HEK293 (cell line): ENCODE results near the gene KCNE1.
A peak's percentile ranks its signal among the peaks of the same experiment; 100 is the strongest.

Experiments used
- CTCF ChIA-PET: fragments of 350-600 bp; formaldehyde crosslinking; extraction: SDS; loops from one replicate; lab custom pipeline; 2021; ENCODE audit warnings: antibody characterized with exemption; lab: Yijun Ruan, JAX
- POLR2A ChIA-PET: fragments of 300-600 bp; formaldehyde crosslinking; extraction: SDS; loops from one replicate; lab custom pipeline; 2020; ENCODE audit warnings: antibody characterized with exemption, inconsistent platforms; lab: Yijun Ruan, JAX
- H3K27ac ChIP-seq: fragments of 200-500 bp; sonication (Bioruptor generic); 2 replicates; pipeline ENCODE4 v1.5.1; 2014; ENCODE audit warnings: low read depth, low read length, control low read depth, inconsistent platforms; ENCODE audit errors: extremely low read depth
- H3K36me3 ChIP-seq, 2 experiments: fragments of 200-500 bp in 1 of 2; sonication (Bioruptor generic) in 1 of 2; 1 replicate in 1 of 2; 2 replicates in 1 of 2; pipeline ENCODE4 v1.5.1; 2014 to 2017; ENCODE audit warnings: inconsistent platforms in 2 of 2, low read length in 2 of 2; ENCODE audit not compliant: control insufficient read depth in 2 of 2, insufficient read depth in 1 of 2
- H3K4me1 ChIP-seq: fragments of 200-500 bp; sonication (Bioruptor generic); 2 replicates; pipeline ENCODE4 v1.5.1; 2014; ENCODE audit warnings: mild to moderate bottlenecking, low read length, inconsistent platforms; ENCODE audit not compliant: control insufficient read depth, insufficient read depth
- H3K4me3 ChIP-seq: 2 replicates; pipeline ENCODE4 v1.5.1; 2011; ENCODE audit warnings: low read depth, mild to moderate bottlenecking, control low read depth, low read length, moderate library complexity
- H3K9me3 ChIP-seq: fragments of 200-500 bp; sonication (Bioruptor generic); 2 replicates; pipeline ENCODE4 v1.5.1; 2014; ENCODE audit warnings: low read depth, low read length, inconsistent platforms; ENCODE audit not compliant: control insufficient read depth, insufficient read depth
- ATF2 ChIP-seq: fragments of 450-650 bp; formaldehyde crosslinking; IDR thresholded peaks from 2 replicates; pipeline ENCODE4 v1.5.1; 2016; ENCODE audit warnings: missing biosample characterization, missing genetic modification characterization, low read depth
- KLF16 ChIP-seq: fragments of 450-650 bp; formaldehyde crosslinking; IDR thresholded peaks from 2 replicates; pipeline ENCODE4 v1.5.1; 2017; ENCODE audit warnings: missing biosample characterization, missing genetic modification characterization
- MZF1 ChIP-seq: fragments of 450-650 bp; formaldehyde crosslinking; IDR thresholded peaks from 2 replicates; pipeline ENCODE4 v1.5.1; 2017; ENCODE audit warnings: missing biosample characterization, missing genetic modification characterization, borderline replicate concordance
- PBX3 ChIP-seq: sonication (generic); formaldehyde crosslinking; IDR thresholded peaks from 2 replicates; pipeline ENCODE4 v1.8.1; 2022; ENCODE audit warnings: mild to moderate bottlenecking, moderate library complexity, missing genetic modification reagents
- PRDM6 ChIP-seq: fragments of 450-650 bp; formaldehyde crosslinking; IDR thresholded peaks from 2 replicates; pipeline ENCODE4 v1.5.1; 2017; ENCODE audit warnings: missing biosample characterization, missing genetic modification characterization
- YY1 ChIP-seq: fragments of 450-650 bp; formaldehyde crosslinking; IDR thresholded peaks from 2 replicates; pipeline ENCODE4 v1.5.1; 2018; ENCODE audit warnings: missing biosample characterization, missing genetic modification characterization
- ZBTB49 ChIP-seq: fragments of 450-650 bp; formaldehyde crosslinking; IDR thresholded peaks from 2 replicates; pipeline ENCODE4 v1.5.1; 2016; ENCODE audit warnings: missing biosample characterization, missing genetic modification characterization, low read depth
- ZIC2 ChIP-seq: fragments of 450-650 bp; formaldehyde crosslinking; IDR thresholded peaks from 2 replicates; pipeline ENCODE4 v1.5.1; 2016; ENCODE audit warnings: missing biosample characterization, missing genetic modification characterization
- ZNF174 ChIP-seq: fragments of 450-650 bp; formaldehyde crosslinking; IDR thresholded peaks from 2 replicates; pipeline ENCODE4 v1.5.0; 2017; ENCODE audit warnings: missing biosample characterization, mild to moderate bottlenecking, missing genetic modification characterization
- ZNF184 ChIP-seq: fragments of 450-650 bp; IDR thresholded peaks from 2 replicates; pipeline ENCODE4 v1.5.1; 2018; ENCODE audit warnings: missing biosample characterization, mild to moderate bottlenecking, missing genetic modification characterization
- ZNF202 ChIP-seq: fragments of 450-650 bp; formaldehyde crosslinking; IDR thresholded peaks from 2 replicates; pipeline ENCODE4 v1.5.1; 2016; ENCODE audit warnings: missing biosample characterization, missing genetic modification characterization, borderline replicate concordance
- ZNF214 ChIP-seq: fragments of 450-650 bp; formaldehyde crosslinking; IDR thresholded peaks from 2 replicates; pipeline ENCODE4 v1.5.1; 2017; ENCODE audit warnings: missing biosample characterization, mild to moderate bottlenecking, missing genetic modification characterization, borderline replicate concordance
- ZNF221 ChIP-seq: fragments of 450-650 bp; formaldehyde crosslinking; IDR thresholded peaks from 2 replicates; pipeline ENCODE4 v1.5.1; 2017; ENCODE audit warnings: missing biosample characterization, missing genetic modification characterization, borderline replicate concordance
- ZNF26 ChIP-seq: fragments of 450-650 bp; formaldehyde crosslinking; IDR thresholded peaks from 2 replicates; pipeline ENCODE4 v1.5.1; 2016; ENCODE audit warnings: missing biosample characterization, missing genetic modification characterization
- ZNF302 ChIP-seq: fragments of 450-650 bp; formaldehyde crosslinking; IDR thresholded peaks from 2 replicates; pipeline ENCODE4 v1.5.1; 2016; ENCODE audit warnings: missing biosample characterization, missing genetic modification characterization, low read depth
- ZNF311 ChIP-seq: fragments of 450-650 bp; formaldehyde crosslinking; IDR thresholded peaks from 2 replicates; pipeline ENCODE4 v1.5.1; 2017; ENCODE audit warnings: missing biosample characterization, missing genetic modification characterization, borderline replicate concordance
- ZNF324 ChIP-seq: fragments of 450-650 bp; formaldehyde crosslinking; IDR thresholded peaks from 2 replicates; pipeline ENCODE4 v1.5.1; 2016; ENCODE audit warnings: missing biosample characterization, missing genetic modification characterization
- ZNF398 ChIP-seq: fragments of 450-650 bp; formaldehyde crosslinking; IDR thresholded peaks from 2 replicates; pipeline ENCODE4 v1.5.1; 2017; ENCODE audit warnings: missing biosample characterization, missing genetic modification characterization
- ZNF473 ChIP-seq: fragments of 450-650 bp; formaldehyde crosslinking; IDR thresholded peaks from 2 replicates; pipeline ENCODE4 v1.5.1; 2017; ENCODE audit warnings: missing biosample characterization, missing genetic modification characterization
- ZNF561 ChIP-seq: fragments of 450-650 bp; IDR thresholded peaks from 2 replicates; pipeline ENCODE4 v1.5.1; 2018; ENCODE audit warnings: missing biosample characterization, missing genetic modification characterization, borderline replicate concordance
- ZNF571 ChIP-seq: fragments of 450-650 bp; formaldehyde crosslinking; IDR thresholded peaks from 2 replicates; pipeline ENCODE4 v1.5.0; 2017; ENCODE audit warnings: missing biosample characterization, missing genetic modification characterization
- ZNF654 ChIP-seq: fragments of 450-650 bp; formaldehyde crosslinking; IDR thresholded peaks from 2 replicates; pipeline ENCODE4 v1.5.1; 2016; ENCODE audit warnings: low read depth, missing biosample characterization, missing genetic modification characterization
- ZNF776 ChIP-seq: fragments of 450-650 bp; formaldehyde crosslinking; IDR thresholded peaks from 2 replicates; pipeline ENCODE4 v1.5.0; 2017; ENCODE audit warnings: missing biosample characterization, missing genetic modification characterization, borderline replicate concordance
- ZNF785 ChIP-seq: fragments of 450-650 bp; formaldehyde crosslinking; IDR thresholded peaks from 2 replicates; pipeline ENCODE4 v1.5.1; 2016; ENCODE audit warnings: missing biosample characterization, missing genetic modification characterization
- ZSCAN18 ChIP-seq: fragments of 450-650 bp; formaldehyde crosslinking; IDR thresholded peaks from 2 replicates; pipeline ENCODE4 v1.5.1; 2016; ENCODE audit warnings: missing biosample characterization, missing genetic modification characterization

KCNE1 gene

GRCh38 chr21:34544032-34544496, 32.1 kb upstream of the KCNE1 start:
- Histone ChIP-seq H3K4me1 (no peaks in the 10 kb centered on the region), H3K36me3 (no peaks in the 10 kb centered on the region), H3K27ac (no peak overlapping the region), H3K4me3 (no peak overlapping the region), H3K9me3 (no peaks in the 10 kb centered on the region)
- ChIA-PET POLR2A (no interaction called here), CTCF (interaction anchor here (0.6 to 3.5 kb wide), 20 partner anchors 9 to 1295 kb away, joined by 3 to 38 read pairs (median 4); partner anchors contain the start of gene KCNE1)
- TF ChIP-seq ZNF473 (tag by site-specific recombination) (peak; percentile 66; the same call in 1 of the 2 replicates), ZNF26 (tag by site-specific recombination) (no peak), ZNF214 (peak; percentile 64; the same call in 1 of the 2 replicates), ZNF311 (0 out of 2 replicates have a peak, but pooled peaks have one; percentile 34), ZSCAN18 (no peak), ZNF785 (tag by site-specific recombination) (no peak), ZNF776 (tag by site-specific recombination) (peak; percentile 98), ZNF174 (tag by site-specific recombination) (peak; percentile 91), ZNF654 (tag by site-specific recombination) (peak; percentile 7; the same call in 1 of the 2 replicates), ZNF398 (tag by site-specific recombination) (0 out of 2 replicates have a peak, but pooled peaks have one; percentile 15), ZNF202 (tag by site-specific recombination) (no peak), PRDM6 (tag by site-specific recombination) (peak; percentile 30; the same call in 1 of the 2 replicates), MZF1 (peak; percentile 32; the same call in 1 of the 2 replicates), PBX3 (no peak), ZBTB49 (tag by site-specific recombination) (0 out of 2 replicates have a peak, but pooled peaks have one; percentile 27), ZIC2 (tag by site-specific recombination) (peak; percentile 16; the same call in 1 of the 2 replicates), ZNF561 (tag by site-specific recombination) (peak; percentile 97), ZNF324 (tag by site-specific recombination) (0 out of 2 replicates have a peak, but pooled peaks have one; percentile 54), KLF16 (tag by site-specific recombination) (peak; percentile 29; the same call in 1 of the 2 replicates), ZNF221 (peak; percentile 68; the same call in 1 of the 2 replicates), ZNF302 (no peak), ZNF571 (0 out of 2 replicates have a peak, but pooled peaks have one; percentile 25), YY1 (tag by site-specific recombination) (no peak), ATF2 (tag by site-specific recombination) (no peak), ZNF184 (peak; percentile 97)
